BLaER1 treated with 17β-estradiol and CSF1 and Interleukin-3, amounts not matched to agents 10 nM and 100 nM (cell line): ENCODE results near the gene IRF2.

Source experiments
- H3K27ac ChIP-seq, 11 experiments: shearing (Covaris generic); formaldehyde crosslinking; 2 replicates each; pipeline ENCODE4 v1.8.1; 2022
- H3K27me3 ChIP-seq, 11 experiments: shearing (Covaris generic); formaldehyde crosslinking; 2 replicates each; pipeline ENCODE4 v1.8.1; 2022
- H3K36me3 ChIP-seq, 11 experiments: shearing (Covaris generic); formaldehyde crosslinking; 2 replicates each; pipeline ENCODE4 v1.8.1; 2022
- H3K4me1 ChIP-seq, 10 experiments: shearing (Covaris generic); formaldehyde crosslinking; 2 replicates each; pipeline ENCODE4 v1.8.1; 2022
- H3K4me2 ChIP-seq, 11 experiments: shearing (Covaris generic); formaldehyde crosslinking; 2 replicates each; pipeline ENCODE4 v1.8.1; 2022
- H3K4me3 ChIP-seq, 10 experiments: shearing (Covaris generic); formaldehyde crosslinking; 2 replicates each; pipeline ENCODE4 v1.8.1; 2022
- H3K9ac ChIP-seq, 11 experiments: shearing (Covaris generic); formaldehyde crosslinking; 2 replicates each; pipeline ENCODE4 v1.8.1; 2022
- H3K9me3 ChIP-seq, 11 experiments: shearing (Covaris generic); formaldehyde crosslinking; replicated peaks in 1 of 11; 2 replicates each; pipeline ENCODE4 v1.8.1; 2022
- H4K20me1 ChIP-seq, 11 experiments: shearing (Covaris generic); formaldehyde crosslinking; 2 replicates each; pipeline ENCODE4 v1.8.1; 2022
- Cebpa-rat ChIP-seq, 11 experiments: shearing (Covaris generic); IDR thresholded peaks; 2 replicates each; pipeline ENCODE4 v1.8.1; 2022

IRF2 gene

DNA sequence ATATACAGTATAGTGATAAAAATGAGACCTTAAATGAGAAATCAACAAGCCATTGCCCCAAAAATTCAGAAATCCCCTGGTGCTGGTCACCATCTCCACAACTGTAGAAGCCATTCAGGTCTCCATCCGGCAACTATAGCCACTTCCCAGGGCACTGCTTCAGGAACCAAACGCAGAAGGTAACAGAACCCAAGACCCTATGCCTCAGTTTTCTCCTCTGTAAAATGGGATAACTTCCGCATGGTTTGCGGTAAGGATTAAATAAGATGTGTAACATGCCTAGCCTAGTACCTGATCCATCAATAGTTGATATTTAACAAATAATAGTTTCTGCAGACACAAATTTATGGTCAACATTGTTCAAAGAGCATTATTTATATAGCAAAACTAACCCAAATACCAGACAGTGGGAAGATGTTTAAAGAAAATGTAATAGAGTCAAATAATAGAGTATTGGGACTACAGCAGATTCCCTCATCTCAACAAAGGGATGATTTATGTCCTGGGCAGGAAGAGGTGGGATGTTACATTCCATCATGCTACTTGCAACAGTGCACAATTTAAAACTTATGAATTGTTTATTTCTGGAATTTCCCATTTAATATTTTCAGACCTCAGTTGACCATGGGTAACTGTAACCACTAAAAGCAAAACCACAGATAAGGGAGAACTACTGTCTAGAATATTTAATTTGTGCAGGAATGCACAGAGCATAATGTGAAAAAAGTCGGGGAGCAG is 30.0 kb downstream of the IRF2 start:
- Histone ChIP-seq H3K27me3 (no peaks in the 10 kb centered on the region), H3K9ac (peak overlapping the region in 1 of 11 experiments; percentile 27; a peak in 1 of 22 replicates), H3K4me3 (no peak overlapping the region), H3K4me2 (peak overlapping the region; percentile 43 to 95 (median 87)), H3K36me3 (peaks cover 0 to 20% (median 8%) of the 10 kb centered on the region in 11 experiments; a peak in 8 of 22 replicates), H3K27ac (peak overlapping the region in 5 of 11 experiments; percentile 1 to 31 (median 20); a peak in 3 of 22 replicates), H4K20me1 (peaks cover 8 to 97% (median 65%) of the 10 kb centered on the region in 11 experiments; a peak in 20 of 22 replicates), H3K9me3 (0 out of 22 replicates have a peak, but pooled peaks cover 0 to 2% (median 0%) of the 10 kb centered on the region in 11 experiments), H3K4me1 (peaks cover 64 to 77% (median 69%) of the 10 kb centered on the region in 10 experiments)
- TF ChIP-seq Cebpa-rat (IDR thresholded peaks at IDR 0.05): no peak

DNA sequence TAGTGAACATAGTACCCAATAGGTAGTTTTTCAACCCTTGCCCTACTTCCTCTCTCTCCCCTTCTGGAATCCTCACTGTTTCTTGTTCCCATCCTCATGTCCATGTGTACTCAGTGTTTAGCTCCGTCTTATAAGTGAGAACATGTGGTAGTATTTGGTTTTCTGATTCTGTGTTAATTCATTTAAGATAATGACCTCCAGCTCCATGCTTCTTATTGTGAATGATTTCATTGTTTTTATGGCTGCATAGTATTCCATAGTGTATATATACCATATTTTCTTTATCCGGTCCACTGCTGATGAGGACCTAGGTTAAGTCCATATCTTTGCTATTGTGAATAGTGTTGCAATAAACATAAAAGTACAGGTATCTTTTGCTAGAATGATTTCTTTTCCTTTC is 31.0 kb downstream of the IRF2 start:
- no peak for TF ChIP-seq Cebpa-rat (IDR thresholded peaks at IDR 0.05)
- no peaks in the 10 kb centered on the region for H3K27me3 ChIP-seq
- H3K4me3 ChIP-seq: no peak overlapping the region
- 0 out of 22 replicates have a peak, but pooled peaks cover 0 to 2% (median 0%) of the 10 kb centered on the region in 11 experiments for H3K9me3 ChIP-seq
- peaks cover 0 to 20% (median 8%) of the 10 kb centered on the region in 11 experiments; a peak in 8 of 22 replicates for H3K36me3 ChIP-seq
- no peak overlapping the region for H3K9ac ChIP-seq
- no peak overlapping the region for H3K27ac ChIP-seq
- peaks cover 62 to 75% (median 69%) of the 10 kb centered on the region in 10 experiments for H3K4me1 ChIP-seq
- H3K4me2 ChIP-seq: no peak overlapping the region
- peaks cover 8 to 97% (median 71%) of the 10 kb centered on the region in 11 experiments; a peak in 20 of 22 replicates for H4K20me1 ChIP-seq

DNA sequence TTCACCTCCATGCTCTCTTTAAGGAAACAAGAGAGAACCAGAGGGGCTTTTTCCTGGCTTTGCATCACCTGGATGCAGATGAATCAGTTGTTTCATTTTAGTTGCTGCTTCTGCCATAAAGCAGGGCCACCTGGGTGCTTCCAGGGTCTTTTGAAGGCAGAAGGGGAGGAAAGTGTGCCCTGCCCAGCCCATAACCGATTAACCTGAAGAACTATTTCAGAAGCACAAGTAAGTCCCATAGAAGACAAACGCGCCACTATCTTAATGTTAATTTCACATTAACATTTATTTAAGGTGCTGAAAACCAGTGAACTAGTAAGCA is 32.1 kb downstream of the IRF2 start:
- Histone ChIP-seq H3K36me3 (peaks cover 0 to 20% (median 8%) of the 10 kb centered on the region in 11 experiments; a peak in 8 of 22 replicates), H3K27me3 (no peaks in the 10 kb centered on the region), H3K9me3 (0 out of 22 replicates have a peak, but pooled peaks cover 0 to 2% (median 0%) of the 10 kb centered on the region in 11 experiments), H3K27ac (no peak overlapping the region), H4K20me1 (peaks cover 8 to 97% (median 75%) of the 10 kb centered on the region in 11 experiments; a peak in 20 of 22 replicates), H3K9ac (no peak overlapping the region), H3K4me1 (peaks cover 55 to 75% (median 68%) of the 10 kb centered on the region in 10 experiments), H3K4me2 (peak overlapping the region in 3 of 11 experiments; percentile 18 to 31 (median 19); a peak in 2 of 22 replicates), H3K4me3 (no peak overlapping the region)
- TF ChIP-seq Cebpa-rat (IDR thresholded peaks at IDR 0.05): no peak

DNA sequence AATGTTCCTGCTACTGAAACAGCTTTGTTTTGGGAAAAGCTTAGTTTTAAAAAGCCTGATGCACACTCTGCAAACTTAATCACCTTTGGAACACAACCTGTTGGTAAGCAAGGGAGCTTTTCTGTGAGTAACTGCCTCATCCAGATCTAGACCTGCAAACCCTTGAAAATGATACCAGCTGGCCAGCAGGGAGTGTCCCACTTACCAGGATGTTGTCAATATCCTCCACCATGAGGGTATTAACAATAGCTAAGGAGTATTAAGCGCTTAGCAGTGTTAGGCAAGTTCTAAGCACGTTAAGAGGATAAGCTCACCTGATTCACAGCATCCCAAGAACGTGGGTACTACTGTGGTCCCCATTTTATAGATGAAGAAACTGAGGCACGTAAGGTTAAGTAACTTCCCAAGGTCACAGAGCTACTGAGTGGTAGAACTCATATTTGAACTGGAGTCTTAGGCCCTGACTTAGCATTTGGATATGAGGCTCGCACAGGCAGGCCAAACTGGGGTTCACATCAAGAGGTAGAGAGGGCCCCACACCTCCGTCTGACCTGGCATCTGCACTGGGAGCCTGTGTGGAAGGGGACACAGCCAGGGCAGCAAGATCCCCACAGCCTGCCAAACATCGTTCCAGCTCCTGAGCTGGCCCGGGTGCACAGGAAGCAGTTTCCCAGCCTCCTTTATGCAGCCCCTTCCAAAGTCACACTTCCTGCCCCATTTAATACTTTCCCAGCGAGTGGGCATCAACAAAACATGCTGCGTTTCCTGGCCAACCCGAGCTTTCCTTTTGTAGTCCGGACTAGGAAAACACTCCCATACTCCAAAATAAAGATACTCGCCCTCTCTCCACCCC is 32.7 kb downstream of the IRF2 start:
- Histone ChIP-seq H3K27me3 (no peaks in the 10 kb centered on the region), H3K9me3 (no peaks in the 10 kb centered on the region), H3K27ac (no peak overlapping the region), H3K4me2 (peak overlapping the region in 3 of 11 experiments; percentile 18 to 31 (median 19); a peak in 2 of 22 replicates), H3K4me1 (peaks cover 49 to 75% (median 67%) of the 10 kb centered on the region in 10 experiments), H3K4me3 (no peak overlapping the region), H4K20me1 (peaks cover 8 to 97% (median 80%) of the 10 kb centered on the region in 11 experiments; a peak in 20 of 22 replicates), H3K9ac (no peak overlapping the region), H3K36me3 (peaks cover 0 to 18% (median 8%) of the 10 kb centered on the region in 11 experiments; a peak in 8 of 22 replicates)
- TF ChIP-seq Cebpa-rat (IDR thresholded peaks at IDR 0.05): no peak

DNA sequence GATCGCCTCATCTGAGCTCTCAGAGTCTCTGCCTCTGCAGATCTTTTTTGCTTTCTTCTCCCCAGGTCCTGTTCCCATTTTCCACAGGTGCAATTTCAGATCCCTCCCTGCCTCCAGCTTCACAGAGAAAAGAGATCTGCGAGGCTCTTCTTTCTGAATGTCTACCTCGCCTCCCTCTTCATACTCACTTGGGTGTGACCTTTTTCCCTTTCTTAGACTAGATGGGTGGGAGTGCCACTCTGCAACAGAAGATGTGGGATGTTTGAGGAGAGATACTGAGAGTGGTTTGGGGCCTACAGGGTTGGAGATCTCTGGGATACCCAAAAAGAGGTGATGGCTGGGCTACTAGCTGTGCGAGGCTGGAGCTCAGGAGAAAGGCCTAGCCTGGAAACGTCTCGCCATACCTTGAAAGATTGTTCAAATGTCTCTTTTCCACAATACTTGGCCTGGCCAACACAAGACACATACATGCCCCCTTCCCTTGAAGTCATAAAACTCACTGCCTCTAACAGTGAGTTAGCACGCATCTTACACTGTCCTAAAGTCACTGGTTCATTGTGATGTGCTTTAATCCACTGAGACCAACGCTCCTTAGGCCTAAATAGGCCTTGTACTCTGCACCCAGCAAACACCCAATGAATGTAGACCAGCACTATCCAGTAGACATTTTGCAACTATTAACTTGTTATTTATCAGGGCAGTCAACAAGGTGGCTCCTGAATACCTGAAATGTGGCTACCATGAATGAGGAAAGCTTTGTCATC is 33.6 kb downstream of the IRF2 start:
- no peaks in the 10 kb centered on the region for H3K27me3 ChIP-seq
- H3K4me2 ChIP-seq: 0 out of 22 replicates have a peak overlapping the region, but pooled peaks of 2 of the 11 experiments have one; percentile 3 to 10
- peaks cover 40 to 66% (median 59%) of the 10 kb centered on the region in 10 experiments for H3K4me1 ChIP-seq
- H4K20me1 ChIP-seq: peaks cover 8 to 97% (median 81%) of the 10 kb centered on the region in 11 experiments; a peak in 20 of 22 replicates
- no peak overlapping the region for H3K27ac ChIP-seq
- H3K9ac ChIP-seq: no peak overlapping the region
- TF ChIP-seq Cebpa-rat (IDR thresholded peaks at IDR 0.05): no peak
- no peak overlapping the region for H3K4me3 ChIP-seq
- H3K36me3 ChIP-seq: peaks cover 0 to 18% (median 8%) of the 10 kb centered on the region in 11 experiments; a peak in 7 of 22 replicates
- H3K9me3 ChIP-seq: no peaks in the 10 kb centered on the region

DNA sequence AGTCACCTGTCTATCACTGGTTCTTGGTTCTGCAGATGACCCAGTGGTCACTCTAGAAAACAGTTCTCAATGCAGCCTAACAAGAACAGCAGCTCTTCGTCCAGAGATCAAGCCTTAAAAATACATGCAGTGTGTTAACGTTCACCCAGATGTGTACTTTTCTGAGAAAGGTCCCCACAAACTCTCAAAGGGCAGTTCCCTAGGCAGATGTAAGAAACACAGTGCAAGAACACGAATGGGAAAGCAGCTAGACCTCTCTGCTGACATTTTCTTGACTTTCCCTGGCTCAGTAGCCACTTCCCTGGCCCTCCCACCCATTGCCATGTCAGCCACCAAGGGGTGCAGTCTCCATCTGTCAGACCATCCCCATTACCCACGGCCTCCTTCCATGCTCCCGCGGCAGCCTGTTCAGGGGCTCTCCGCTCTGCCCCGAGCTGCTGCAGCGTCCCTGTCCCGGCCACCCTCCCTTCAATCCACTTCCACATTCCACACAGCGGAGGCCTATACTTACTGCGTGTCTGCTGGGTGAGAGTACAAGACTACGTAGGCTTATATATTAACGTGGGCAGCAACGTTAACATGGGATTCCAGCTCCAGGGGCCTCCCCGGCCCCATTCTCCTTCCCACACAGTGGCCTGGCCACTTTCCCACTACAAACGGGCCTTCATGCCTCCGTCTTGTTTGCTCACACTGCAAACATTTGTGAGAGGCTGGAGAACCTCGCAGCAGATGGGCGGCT is 34.3 kb downstream of the IRF2 start:
- Histone ChIP-seq H3K4me3 (no peak overlapping the region), H3K27me3 (no peaks in the 10 kb centered on the region), H3K9me3 (no peaks in the 10 kb centered on the region), H3K9ac (no peak overlapping the region), H3K36me3 (peaks cover 0 to 22% (median 10%) of the 10 kb centered on the region in 11 experiments; a peak in 10 of 22 replicates), H4K20me1 (peaks cover 8 to 97% (median 74%) of the 10 kb centered on the region in 11 experiments; a peak in 20 of 22 replicates), H3K27ac (no peak overlapping the region), H3K4me2 (0 out of 22 replicates have a peak overlapping the region, but pooled peaks of 2 of the 11 experiments have one; percentile 3 to 10), H3K4me1 (peaks cover 32 to 58% (median 51%) of the 10 kb centered on the region in 10 experiments)
- no peak for TF ChIP-seq Cebpa-rat (IDR thresholded peaks at IDR 0.05)

DNA sequence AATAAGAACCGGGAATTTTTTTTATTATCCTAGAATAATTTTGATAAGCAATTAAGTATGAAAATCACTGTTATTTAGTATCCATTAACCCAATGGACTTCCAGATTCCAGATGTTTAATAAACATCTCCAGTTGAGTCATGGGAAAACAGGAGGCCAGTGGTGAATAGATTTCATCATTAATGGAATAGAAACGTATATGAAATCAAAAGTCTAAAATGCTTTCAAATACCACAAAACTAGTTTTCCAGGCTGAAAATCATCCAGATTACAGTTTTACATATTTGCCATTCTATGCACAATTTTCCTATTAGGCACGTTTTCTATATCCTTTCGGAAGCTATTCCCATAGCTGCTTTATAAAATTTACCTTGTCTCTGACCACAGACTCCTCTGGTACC is 35.0 kb downstream of the IRF2 start:
- Histone ChIP-seq H3K9me3 (no peaks in the 10 kb centered on the region), H3K4me3 (no peak overlapping the region), H4K20me1 (peaks cover 8 to 97% (median 74%) of the 10 kb centered on the region in 11 experiments; a peak in 20 of 22 replicates), H3K36me3 (peaks cover 0 to 22% (median 16%) of the 10 kb centered on the region in 11 experiments; a peak in 15 of 22 replicates), H3K4me1 (peaks cover 26 to 52% (median 45%) of the 10 kb centered on the region in 10 experiments), H3K27me3 (no peaks in the 10 kb centered on the region), H3K4me2 (peak overlapping the region in 2 of 11 experiments; percentile 68 to 76; a peak in 3 of 22 replicates), H3K9ac (no peak overlapping the region), H3K27ac (no peak overlapping the region)
- no peak for TF ChIP-seq Cebpa-rat (IDR thresholded peaks at IDR 0.05)
